Ammon's horn (tissue), 1 donor: ENCODE results near the gene PPP1R3G.
A peak's percentile ranks its signal among the peaks of the same experiment; 100 is the strongest.

Experiments used
- DNase-seq: peaks from one replicate; pipeline ENCODE4 v3.0.0-alpha.2; 2016; ENCODE audit warnings: low spot score

Gene PPP1R3G

GRCh38 chr6:5094327-5094726 is 9.2 kb downstream of the PPP1R3G start:
- no peak for DNase-seq

- DNase-seq: no peak
Measured at GRCh38 chr6:5095236-5095635, 10.1 kb downstream of the PPP1R3G start.

GRCh38 chr6:5096482-5096881 is 11.3 kb downstream of the PPP1R3G start:
- DNase-seq: no peak

GRCh38 chr6:5098501-5099270 is 13.5 kb downstream of the PPP1R3G start:
- DNase-seq: no peak

GRCh38 chr6:5099537-5099936 is 14.4 kb downstream of the PPP1R3G start:
- DNase-seq: no peak

- no peak for DNase-seq
Measured at GRCh38 chr6:5100806-5101205, 15.7 kb downstream of the PPP1R3G start.

- DNase-seq: no peak
Measured at GRCh38 chr6:5102267-5102970, 17.3 kb downstream of the PPP1R3G start.

- DNase-seq: peak; percentile 34
Measured at GRCh38 chr6:5103250-5103649, 18.1 kb downstream of the PPP1R3G start.

- DNase-seq: no peak
Measured at GRCh38 chr6:5104667-5105066, 19.5 kb downstream of the PPP1R3G start.

GRCh38 chr6:5105146-5105545 is 20.0 kb downstream of the PPP1R3G start:
- DNase-seq: no peak

GRCh38 chr6:5107341-5107740 is 22.2 kb downstream of the PPP1R3G start:
- no peak for DNase-seq

- no peak for DNase-seq
Measured at GRCh38 chr6:5108068-5108467, 22.9 kb downstream of the PPP1R3G start.

- DNase-seq: no peak
Measured at GRCh38 chr6:5108536-5109150, 23.5 kb downstream of the PPP1R3G start.

- DNase-seq: no peak
Measured at GRCh38 chr6:5109436-5109835, 24.3 kb downstream of the PPP1R3G start.

GRCh38 chr6:5110246-5110645 is 25.1 kb downstream of the PPP1R3G start:
- DNase-seq: no peak

GRCh38 chr6:5111626-5112025 is 26.5 kb downstream of the PPP1R3G start:
- no peak for DNase-seq

- DNase-seq: no peak
Measured at GRCh38 chr6:5112066-5112799, 27.1 kb downstream of the PPP1R3G start.

- DNase-seq: no peak
Measured at GRCh38 chr6:5113096-5113495, 28.0 kb downstream of the PPP1R3G start.

GRCh38 chr6:5115168-5115567 is 30.0 kb downstream of the PPP1R3G start:
- no peak for DNase-seq

GRCh38 chr6:5116243-5116991 is 31.3 kb downstream of the PPP1R3G start:
- DNase-seq: no peak

GRCh38 chr6:5119090-5119951 is 34.2 kb downstream of the PPP1R3G start:
- no peak for DNase-seq
